ENCODE measurements around the gene CLTA.

Gene CLTA

GRCh38 chr9:36248061-36248460 is 57.3 kb downstream of the CLTA start:
- DNase-seq, result peak; percentile 23

- DNase-seq, result no peak
These were observed 58.5 kb downstream of the CLTA start for GRCh38 chr9:36249189-36249588.

- DNase-seq, result no peak
These were observed 59.4 kb downstream of the CLTA start for GRCh38 chr9:36250079-36250478.

- DNase-seq, result no peak
These were observed 60.7 kb downstream of the CLTA start for GRCh38 chr9:36251428-36251827.

- peak; percentile 88 for DNase-seq
These were observed 67.7 kb downstream of the CLTA start, which contains the start of gene GNE for GRCh38 chr9:36258208-36258995. Gene GNE, minus strand, starts transcription at chr9:36258448. Its CDS starts 9,093 bp downstream, at chr9:36249355.

- no peak for DNase-seq
These were observed 68.3 kb downstream of the CLTA start for GRCh38 chr9:36258996-36259533.
